NB4 (cell line): ENCODE results near the gene PDCD1.

ENCODE experiments used
- CTCF ChIP-seq: IDR thresholded peaks from one replicate; pipeline ENCODE4 v1.5.1; 2012; ENCODE audit warnings: low read depth, low read length
- MAX ChIP-seq: IDR thresholded peaks from 2 replicates; pipeline ENCODE4 v1.6.1; 2011; ENCODE audit warnings: low read depth, low read length

GRCh38 chr2:241891988-241892298, 33.2 kb upstream of the PDCD1 start:
- TF ChIP-seq MAX = no peak
- TF ChIP-seq CTCF = no peak
